Measurements from ENCODE around the gene CTIF.

Gene CTIF

GRCh38 chr18:48689548-48689947 is 150.7 kb downstream of the CTIF start:
- Histone ChIP-seq H3K79me2 (ENCODE audit: low read length) (no peaks in the 10 kb centered on the region), H3K36me3 (replicated peaks; ENCODE audit: insufficient read depth, low read length) (no peaks in the 10 kb centered on the region), H2AFZ (ENCODE audit: low read length) (no peak overlapping the region), H3K4me1 (ENCODE audit: low read length) (no peaks in the 10 kb centered on the region), H3K4me2 (ENCODE audit: low read depth, low read length) (no peak overlapping the region), H4K20me1 (ENCODE audit: insufficient read depth, low read length) (no peaks in the 10 kb centered on the region), H3K4me3 (ENCODE audit: low read length) (no peak overlapping the region), H3F3A (ENCODE audit: insufficient read depth, low read length) (no peaks in the 10 kb centered on the region), H3K9ac (ENCODE audit: low read length) (no peak overlapping the region), H3K27me3 (replicated peaks; ENCODE audit: insufficient read depth, low read length) (no peaks in the 10 kb centered on the region), H3K27ac (ENCODE audit: low read length) (no peak overlapping the region), H3K9me3 (replicated peaks; ENCODE audit: insufficient read depth, low read length) (no peaks in the 10 kb centered on the region), H3K9me2 (replicated peaks; ENCODE audit: insufficient read depth, low read length) (no peaks in the 10 kb centered on the region)
- TF ChIP-seq EZH2phosphoT487 (IDR thresholded peaks at IDR 0.05; ENCODE audit: low read length) (no peak), EZH2 (optimal IDR thresholded peaks at IDR 0.05; ENCODE audit: low read depth, low read length) (no peak)
- DNase-seq, result no peak

- Histone ChIP-seq H3K36me3 (replicated peaks; ENCODE audit: insufficient read depth, low read length) (no peaks in the 10 kb centered on the region), H4K20me1 (ENCODE audit: insufficient read depth, low read length) (no peaks in the 10 kb centered on the region), H3K9me2 (replicated peaks; ENCODE audit: insufficient read depth, low read length) (no peaks in the 10 kb centered on the region), H3K9ac (ENCODE audit: low read length) (no peak overlapping the region), H3K27me3 (replicated peaks; ENCODE audit: insufficient read depth, low read length) (no peaks in the 10 kb centered on the region), H3K9me3 (replicated peaks; ENCODE audit: insufficient read depth, low read length) (no peaks in the 10 kb centered on the region), H2AFZ (ENCODE audit: low read length) (no peak overlapping the region), H3K4me3 (ENCODE audit: low read length) (no peak overlapping the region), H3F3A (ENCODE audit: insufficient read depth, low read length) (no peaks in the 10 kb centered on the region), H3K27ac (ENCODE audit: low read length) (no peak overlapping the region), H3K4me2 (ENCODE audit: low read depth, low read length) (no peak overlapping the region), H3K4me1 (ENCODE audit: low read length) (no peaks in the 10 kb centered on the region), H3K79me2 (ENCODE audit: low read length) (no peaks in the 10 kb centered on the region)
- no peak for TF ChIP-seq CTCF (IDR thresholded peaks at IDR 0.05; ENCODE audit: low read length)
- no peak for TF ChIP-seq EZH2phosphoT487 (IDR thresholded peaks at IDR 0.05; ENCODE audit: low read length)
- no peak for TF ChIP-seq EZH2 (optimal IDR thresholded peaks at IDR 0.05; ENCODE audit: low read depth, low read length)
- DNase-seq, result no peak
These were observed 151.7 kb downstream of the CTIF start for GRCh38 chr18:48690494-48690893.

GRCh38 chr18:48693006-48693405 is 154.2 kb downstream of the CTIF start:
- no peaks in the 10 kb centered on the region for H3K79me2 ChIP-seq (ENCODE audit: low read length)
- H3K27ac ChIP-seq (ENCODE audit: low read length), result no peak overlapping the region
- H3K9me2 ChIP-seq (replicated peaks; ENCODE audit: insufficient read depth, low read length), result no peaks in the 10 kb centered on the region
- no peaks in the 10 kb centered on the region for H3K9me3 ChIP-seq (replicated peaks; ENCODE audit: insufficient read depth, low read length)
- H3K4me1 ChIP-seq (ENCODE audit: low read length), result no peaks in the 10 kb centered on the region
- H4K20me1 ChIP-seq (ENCODE audit: insufficient read depth, low read length), result no peaks in the 10 kb centered on the region
- no peak overlapping the region for H3K4me2 ChIP-seq (ENCODE audit: low read depth, low read length)
- no peak for DNase-seq
- H3F3A ChIP-seq (ENCODE audit: insufficient read depth, low read length), result no peaks in the 10 kb centered on the region
- TF ChIP-seq CTCF (IDR thresholded peaks at IDR 0.05; ENCODE audit: low read length), result no peak
- no peak for TF ChIP-seq EZH2phosphoT487 (IDR thresholded peaks at IDR 0.05; ENCODE audit: low read length)
- no peak for TF ChIP-seq EZH2 (optimal IDR thresholded peaks at IDR 0.05; ENCODE audit: low read depth, low read length)
- no peaks in the 10 kb centered on the region for H3K36me3 ChIP-seq (replicated peaks; ENCODE audit: insufficient read depth, low read length)
- no peak overlapping the region for H3K9ac ChIP-seq (ENCODE audit: low read length)
- no peak overlapping the region for H3K4me3 ChIP-seq (ENCODE audit: low read length)
- H3K27me3 ChIP-seq (replicated peaks; ENCODE audit: insufficient read depth, low read length), result no peaks in the 10 kb centered on the region
- H2AFZ ChIP-seq (ENCODE audit: low read length), result no peak overlapping the region

- Histone ChIP-seq H3K4me3 (ENCODE audit: low read length) (no peak overlapping the region), H3K79me2 (ENCODE audit: low read length) (no peaks in the 10 kb centered on the region), H3K9me2 (replicated peaks; ENCODE audit: insufficient read depth, low read length) (no peaks in the 10 kb centered on the region), H2AFZ (ENCODE audit: low read length) (no peak overlapping the region), H3K9ac (ENCODE audit: low read length) (no peak overlapping the region), H3K36me3 (replicated peaks; ENCODE audit: insufficient read depth, low read length) (no peaks in the 10 kb centered on the region), H3K27ac (ENCODE audit: low read length) (no peak overlapping the region), H3K9me3 (replicated peaks; ENCODE audit: insufficient read depth, low read length) (no peaks in the 10 kb centered on the region), H3K4me1 (ENCODE audit: low read length) (no peaks in the 10 kb centered on the region), H3K4me2 (ENCODE audit: low read depth, low read length) (no peak overlapping the region), H4K20me1 (ENCODE audit: insufficient read depth, low read length) (no peaks in the 10 kb centered on the region), H3F3A (ENCODE audit: insufficient read depth, low read length) (no peaks in the 10 kb centered on the region), H3K27me3 (replicated peaks; ENCODE audit: insufficient read depth, low read length) (no peaks in the 10 kb centered on the region)
- no peak for DNase-seq
- no peak for TF ChIP-seq EZH2 (optimal IDR thresholded peaks at IDR 0.05; ENCODE audit: low read depth, low read length)
- no peak for TF ChIP-seq CTCF (IDR thresholded peaks at IDR 0.05; ENCODE audit: low read length)
- TF ChIP-seq EZH2phosphoT487 (IDR thresholded peaks at IDR 0.05; ENCODE audit: low read length), result no peak
These were observed 154.9 kb downstream of the CTIF start for GRCh38 chr18:48693625-48694262.

Data from MM.1S (cell line).